Fibroblast of lung (primary cell): ENCODE results near the gene ITGAE. TPM values are rescaled to one million over a fixed set of nuclear protein-coding genes. Genes with fewer than 3 reads are reported as not detected.

Experiments used
- DNase-seq, 2 donors: peaks; one replicate each; pipeline versions ENCODE4 v3.0.0 to v3.0.0-alpha.2; 2010; ENCODE audit warnings: low read depth in 2 of 2
- H2AFZ ChIP-seq: 2 replicates; pipeline ENCODE4 v1.5.1; 2012; ENCODE audit warnings: low read length, control low read depth, inconsistent platforms
- H3K27ac ChIP-seq: 2 replicates; pipeline ENCODE4 v1.5.1; 2011; ENCODE audit warnings: low read length, control low read depth; ENCODE audit not compliant: insufficient read depth
- H3K27me3 ChIP-seq: 2 replicates; pipeline ENCODE4 v1.5.1; 2011; ENCODE audit warnings: mild to moderate bottlenecking, low read length; ENCODE audit not compliant: control insufficient read depth, insufficient read depth
- H3K36me3 ChIP-seq: 2 replicates; pipeline ENCODE4 v1.5.1; 2011; ENCODE audit warnings: low read length; ENCODE audit not compliant: control insufficient read depth, insufficient read depth
- H3K4me1 ChIP-seq: 2 replicates; pipeline ENCODE4 v1.5.1; 2011; ENCODE audit warnings: low read length; ENCODE audit not compliant: control insufficient read depth, insufficient read depth; ENCODE audit errors: extremely low read depth
- H3K4me2 ChIP-seq: 2 replicates; pipeline ENCODE4 v1.5.1; 2011; ENCODE audit warnings: low read length, control low read depth; ENCODE audit not compliant: insufficient read depth; ENCODE audit errors: extremely low read depth
- H3K4me3 ChIP-seq, 4 experiments: fragments of 200-600 bp in 1 of 4; sonication (generic) in 1 of 4; replicated peaks in 1 of 4; 2 replicates each; pipeline ENCODE4 v1.5.1; 2011 to 2016; ENCODE audit warnings: low read length in 4 of 4, low read depth in 3 of 4, mild to moderate bottlenecking in 3 of 4, control low read depth in 2 of 4, inconsistent platforms in 1 of 4, mixed read lengths in 1 of 4; ENCODE audit not compliant: insufficient read depth in 1 of 4; ENCODE audit errors: control extremely low read depth in 1 of 4
- H3K79me2 ChIP-seq: 2 replicates; pipeline ENCODE4 v1.5.1; 2012; ENCODE audit warnings: mild to moderate bottlenecking, low read length, inconsistent platforms; ENCODE audit not compliant: control insufficient read depth, insufficient read depth
- H3K9ac ChIP-seq: 2 replicates; pipeline ENCODE4 v1.5.1; 2011; ENCODE audit warnings: mild to moderate bottlenecking, low read length, control low read depth; ENCODE audit not compliant: insufficient read depth
- H3K9me3 ChIP-seq: 2 replicates; pipeline ENCODE4 v1.5.1; 2012; ENCODE audit warnings: low read depth, low read length; ENCODE audit not compliant: control insufficient read depth, insufficient read depth
- H4K20me1 ChIP-seq: 2 replicates; pipeline ENCODE4 v1.5.1; 2011; ENCODE audit warnings: low read length; ENCODE audit not compliant: control insufficient read depth, insufficient read depth; ENCODE audit errors: extremely low read depth
- EZH2 ChIP-seq: IDR thresholded peaks from 2 replicates; pipeline ENCODE4 v1.5.1; 2012; ENCODE audit warnings: low read length, control low read depth, mild to moderate bottlenecking; ENCODE audit errors: missing control alignments
- polyA plus RNA-seq, 2 donors: library from polyadenylated mRNA; depleted of rRNA in 1 of 2; stranded (reverse) in 1 of 2; unstranded in 1 of 2; fragments of >200 nt; gene quantifications; 2 replicates each; pipeline ENCODE4 v1.2.1, GENCODE V29; 2011 to 2012; ENCODE audit warnings: missing spikeins in 1 of 2
- total RNA-seq: library from RNA; depleted of rRNA; stranded (reverse); fragments of >200 nt; gene quantifications from 2 replicates; pipeline ENCODE4 v1.2.1, GENCODE V29; 2014
- TF ChIP-seq, protein P1 (sequence below), 2 donors: IDR thresholded peaks in 1 of 2; conservative IDR thresholded peaks in 1 of 2; 1 replicate in 1 of 2; 2 replicates in 1 of 2; pipeline ENCODE4 v1.5.1; 2011 to 2012; ENCODE audit warnings: low read length in 2 of 2, control low read depth in 1 of 2, inconsistent platforms in 1 of 2, low read depth in 1 of 2, mild to moderate bottlenecking in 1 of 2

ITGAE gene
- total and polyA plus RNA-seq, 2 donors (not counting 1 experiment from before 2014, with no cell fraction given) = 29.7 to 72.5 TPM

- no peak overlapping the region for H3K27ac ChIP-seq
Measured at GRCh38 chr17:3812771-3813170, 11.8 kb upstream of the ITGAE start.

DNA sequence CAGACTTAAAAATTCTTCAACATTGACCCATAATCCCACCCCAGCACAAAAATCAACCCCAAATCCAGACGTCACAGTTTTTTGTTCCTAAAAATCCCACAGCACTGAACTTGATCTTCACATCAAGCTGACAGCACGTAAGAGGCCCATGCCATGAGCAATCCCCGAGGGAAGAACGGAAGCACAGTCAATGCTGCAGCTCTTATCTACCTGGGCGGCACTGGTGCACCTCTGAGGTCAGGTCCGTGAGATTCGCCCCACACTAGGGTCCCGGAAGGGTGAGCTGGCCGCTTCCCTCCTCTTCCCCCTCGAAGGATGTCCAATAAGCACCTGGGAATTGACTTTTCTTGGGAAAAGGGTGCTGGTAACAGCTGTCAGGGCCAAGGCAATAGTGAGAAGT lies 11.3 kb upstream of the ITGAE start:
- no peaks in the 10 kb centered on the region for H3K27me3 ChIP-seq
- no peak overlapping the region for H3K4me2 ChIP-seq
- DNase-seq = no peak
- no peak overlapping the region for H2AFZ ChIP-seq
- no peak overlapping the region for H3K4me3 ChIP-seq
- no peaks in the 10 kb centered on the region for H3K79me2 ChIP-seq
- peaks cover 15% of the 10 kb centered on the region for H3K36me3 ChIP-seq
- TF ChIP-seq EZH2 = no peak
- TF ChIP-seq, protein P1, sequence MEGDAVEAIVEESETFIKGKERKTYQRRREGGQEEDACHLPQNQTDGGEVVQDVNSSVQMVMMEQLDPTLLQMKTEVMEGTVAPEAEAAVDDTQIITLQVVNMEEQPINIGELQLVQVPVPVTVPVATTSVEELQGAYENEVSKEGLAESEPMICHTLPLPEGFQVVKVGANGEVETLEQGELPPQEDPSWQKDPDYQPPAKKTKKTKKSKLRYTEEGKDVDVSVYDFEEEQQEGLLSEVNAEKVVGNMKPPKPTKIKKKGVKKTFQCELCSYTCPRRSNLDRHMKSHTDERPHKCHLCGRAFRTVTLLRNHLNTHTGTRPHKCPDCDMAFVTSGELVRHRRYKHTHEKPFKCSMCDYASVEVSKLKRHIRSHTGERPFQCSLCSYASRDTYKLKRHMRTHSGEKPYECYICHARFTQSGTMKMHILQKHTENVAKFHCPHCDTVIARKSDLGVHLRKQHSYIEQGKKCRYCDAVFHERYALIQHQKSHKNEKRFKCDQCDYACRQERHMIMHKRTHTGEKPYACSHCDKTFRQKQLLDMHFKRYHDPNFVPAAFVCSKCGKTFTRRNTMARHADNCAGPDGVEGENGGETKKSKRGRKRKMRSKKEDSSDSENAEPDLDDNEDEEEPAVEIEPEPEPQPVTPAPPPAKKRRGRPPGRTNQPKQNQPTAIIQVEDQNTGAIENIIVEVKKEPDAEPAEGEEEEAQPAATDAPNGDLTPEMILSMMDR (conservative IDR thresholded peaks at IDR 0.05 in 1 of 2, IDR thresholded peaks at IDR 0.05 in 1 of 2; ENCODE audit: low read depth in 1 of 2, low read length in 2 of 2) = no peak
- H4K20me1 ChIP-seq = no peaks in the 10 kb centered on the region
- no peak overlapping the region for H3K9ac ChIP-seq
- no peak overlapping the region for H3K27ac ChIP-seq
- H3K9me3 ChIP-seq = no peaks in the 10 kb centered on the region
- H3K4me1 ChIP-seq = no peaks in the 10 kb centered on the region

More at GRCh38 chr17:3812771-3813170, 11.8 kb upstream of the ITGAE start:
- no peaks in the 10 kb centered on the region for H3K79me2 ChIP-seq
- H4K20me1 ChIP-seq = no peaks in the 10 kb centered on the region
- no peak overlapping the region for H3K4me2 ChIP-seq
- peaks cover 15% of the 10 kb centered on the region for H3K36me3 ChIP-seq
- DNase-seq = no peak
- no peaks in the 10 kb centered on the region for H3K4me1 ChIP-seq
- no peak overlapping the region for H3K9ac ChIP-seq
- H3K4me3 ChIP-seq = no peak overlapping the region
- no peaks in the 10 kb centered on the region for H3K9me3 ChIP-seq
- H3K27me3 ChIP-seq = no peaks in the 10 kb centered on the region
- H2AFZ ChIP-seq = no peak overlapping the region
- no peak for TF ChIP-seq EZH2
- TF ChIP-seq, protein P1 (conservative IDR thresholded peaks at IDR 0.05 in 1 of 2, IDR thresholded peaks at IDR 0.05 in 1 of 2; ENCODE audit: low read depth in 1 of 2, low read length in 2 of 2) = no peak

GRCh38 chr17:3810019-3810418 lies 9.0 kb upstream of the ITGAE start:
- Histone ChIP-seq H3K9me3 (no peaks in the 10 kb centered on the region), H4K20me1 (no peaks in the 10 kb centered on the region), H3K36me3 (peaks cover 11% of the 10 kb centered on the region), H3K9ac (no peak overlapping the region), H3K4me3 (no peak overlapping the region), H3K4me1 (no peaks in the 10 kb centered on the region), H3K79me2 (no peaks in the 10 kb centered on the region), H2AFZ (no peak overlapping the region), H3K4me2 (no peak overlapping the region), H3K27ac (no peak overlapping the region), H3K27me3 (no peaks in the 10 kb centered on the region)
- no peak for DNase-seq
- TF ChIP-seq, protein P1 (conservative IDR thresholded peaks at IDR 0.05 in 1 of 2, IDR thresholded peaks at IDR 0.05 in 1 of 2; ENCODE audit: low read depth in 1 of 2, low read length in 2 of 2) = no peak
